ENCODE results near the gene RIMBP2. TPM values are rescaled to one million over a fixed set of nuclear protein-coding genes. Genes with fewer than 3 reads are reported as not detected.

RIMBP2 gene
- total and polyA plus RNA-seq, 2 experiments from 2014 or later, result 0.31 to 0.37 TPM

- ATAC-seq (no peak), DNase-seq (ENCODE audit: low spot score) (no peak)
- no peak overlapping the region for H3K4me3 ChIP-seq
- H3K27me3 ChIP-seq (ENCODE audit: insufficient read depth), result no peaks in the 10 kb centered on the region
- no peaks in the 10 kb centered on the region for H3K4me1 ChIP-seq (ENCODE audit: insufficient read depth)
- H2AFZ ChIP-seq, result no peak overlapping the region
- Mint-ChIP-seq H3K4me3 (no peak overlapping the region), H3K36me3 (ENCODE audit: low read depth) (peaks cover 2% of the 10 kb centered on the region; the same call in 2 of the 3 replicates), H3K9me3 (peaks cover 84% of the 10 kb centered on the region), H3K27me3 (ENCODE audit: insufficient read depth, low read depth, poor library complexity) (peaks cover 3% of the 10 kb centered on the region), H3K4me1 (no peaks in the 10 kb centered on the region), H3K27ac (no peak overlapping the region)
- TF ChIP-seq STAT1 (IDR thresholded peaks at IDR 0.05; ENCODE audit: unreplicated experiment) (no peak), EZH2phosphoT487 (IDR thresholded peaks at IDR 0.05; ENCODE audit: unreplicated experiment) (no peak), NANOG (IDR thresholded peaks at IDR 0.05; ENCODE audit: borderline replicate concordance) (no peak), ZNF331 (CRISPR knock-in tag; IDR thresholded peaks at IDR 0.05; ENCODE audit: low read depth) (no peak), JUNB (IDR thresholded peaks at IDR 0.05; ENCODE audit: unreplicated experiment) (no peak), REST (IDR thresholded peaks at IDR 0.05; ENCODE audit: unreplicated experiment) (no peak), ZNF114 (CRISPR knock-in tag; IDR thresholded peaks at IDR 0.05) (no peak)
- TF ChIP-seq, protein P1, sequence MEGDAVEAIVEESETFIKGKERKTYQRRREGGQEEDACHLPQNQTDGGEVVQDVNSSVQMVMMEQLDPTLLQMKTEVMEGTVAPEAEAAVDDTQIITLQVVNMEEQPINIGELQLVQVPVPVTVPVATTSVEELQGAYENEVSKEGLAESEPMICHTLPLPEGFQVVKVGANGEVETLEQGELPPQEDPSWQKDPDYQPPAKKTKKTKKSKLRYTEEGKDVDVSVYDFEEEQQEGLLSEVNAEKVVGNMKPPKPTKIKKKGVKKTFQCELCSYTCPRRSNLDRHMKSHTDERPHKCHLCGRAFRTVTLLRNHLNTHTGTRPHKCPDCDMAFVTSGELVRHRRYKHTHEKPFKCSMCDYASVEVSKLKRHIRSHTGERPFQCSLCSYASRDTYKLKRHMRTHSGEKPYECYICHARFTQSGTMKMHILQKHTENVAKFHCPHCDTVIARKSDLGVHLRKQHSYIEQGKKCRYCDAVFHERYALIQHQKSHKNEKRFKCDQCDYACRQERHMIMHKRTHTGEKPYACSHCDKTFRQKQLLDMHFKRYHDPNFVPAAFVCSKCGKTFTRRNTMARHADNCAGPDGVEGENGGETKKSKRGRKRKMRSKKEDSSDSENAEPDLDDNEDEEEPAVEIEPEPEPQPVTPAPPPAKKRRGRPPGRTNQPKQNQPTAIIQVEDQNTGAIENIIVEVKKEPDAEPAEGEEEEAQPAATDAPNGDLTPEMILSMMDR (conservative IDR thresholded peaks at IDR 0.05; ENCODE audit: low read depth in 2 of 2), result no peak
- no peaks in the 10 kb centered on the region for H3K9me2 ChIP-seq (ENCODE audit: insufficient read depth)
- no peaks in the 10 kb centered on the region for H3K36me3 ChIP-seq (ENCODE audit: insufficient read depth)
- no peaks in the 10 kb centered on the region for H3F3A ChIP-seq (replicated peaks; ENCODE audit: low read depth)
- no peak overlapping the region for H3K27ac ChIP-seq (ENCODE audit: low read depth)
- H4K20me1 ChIP-seq (replicated peaks; ENCODE audit: insufficient read depth), result no peaks in the 10 kb centered on the region
- no peak overlapping the region for H3K4me2 ChIP-seq
- H3K79me2 ChIP-seq (replicated peaks; ENCODE audit: insufficient read depth), result no peaks in the 10 kb centered on the region
Measured at GRCh38 chr12:130696379-130697100, 19.6 kb downstream of the RIMBP2 start.

DNA sequence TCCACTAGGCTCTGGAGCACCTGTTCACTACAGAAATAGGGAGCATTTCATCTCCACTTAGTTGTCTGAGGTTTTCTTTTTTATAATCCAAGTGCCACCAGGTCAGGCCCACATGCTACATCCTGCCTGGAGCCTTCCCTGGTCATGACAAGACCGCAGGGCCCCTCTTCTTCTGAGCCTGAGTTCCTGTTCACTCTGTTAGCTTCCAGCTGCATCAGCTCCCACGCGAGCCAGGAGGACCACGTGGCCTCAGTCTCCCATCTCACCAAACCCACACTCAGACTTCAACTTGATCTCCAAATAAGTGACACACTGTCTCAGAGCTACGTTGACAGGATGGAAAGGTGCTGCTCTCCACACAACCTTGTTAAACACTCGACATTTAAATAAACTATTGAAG is 21.0 kb downstream of the RIMBP2 start:
- no peaks in the 10 kb centered on the region for H3K9me2 ChIP-seq (ENCODE audit: insufficient read depth)
- H3K36me3 ChIP-seq (ENCODE audit: insufficient read depth), result no peaks in the 10 kb centered on the region
- H3K4me1 ChIP-seq (ENCODE audit: insufficient read depth), result no peaks in the 10 kb centered on the region
- H2AFZ ChIP-seq, result no peak overlapping the region
- H3K9me3 Mint-ChIP-seq, result peaks cover 86% of the 10 kb centered on the region
- no peak overlapping the region for H3K27ac Mint-ChIP-seq
- H3K27ac ChIP-seq (ENCODE audit: low read depth), result no peak overlapping the region
- H3K4me3 Mint-ChIP-seq, result no peak overlapping the region
- peaks cover 3% of the 10 kb centered on the region for H3K27me3 Mint-ChIP-seq (ENCODE audit: insufficient read depth, low read depth, poor library complexity)
- no peak for ATAC-seq
- H3K36me3 Mint-ChIP-seq (ENCODE audit: low read depth), result peaks cover 2% of the 10 kb centered on the region; the same call in 2 of the 3 replicates
- H3K79me2 ChIP-seq (replicated peaks; ENCODE audit: insufficient read depth), result no peaks in the 10 kb centered on the region
- H4K20me1 ChIP-seq (replicated peaks; ENCODE audit: insufficient read depth), result no peaks in the 10 kb centered on the region
- H3K4me3 ChIP-seq, result no peak overlapping the region
- no peak overlapping the region for H3K4me2 ChIP-seq
- DNase-seq (ENCODE audit: low spot score), result no peak
- TF ChIP-seq ZNF331 (CRISPR knock-in tag; IDR thresholded peaks at IDR 0.05; ENCODE audit: low read depth), result no peak
- no peak for TF ChIP-seq EZH2phosphoT487 (IDR thresholded peaks at IDR 0.05; ENCODE audit: unreplicated experiment)
- TF ChIP-seq REST (IDR thresholded peaks at IDR 0.05; ENCODE audit: unreplicated experiment), result no peak
- no peak for TF ChIP-seq STAT1 (IDR thresholded peaks at IDR 0.05; ENCODE audit: unreplicated experiment)
- TF ChIP-seq POLR2AphosphoS5 (IDR thresholded peaks at IDR 0.05; ENCODE audit: low read depth), result no peak
- TF ChIP-seq CREB1 (CRISPR knock-in tag; IDR thresholded peaks at IDR 0.05; ENCODE audit: low read depth), result no peak
- no peaks in the 10 kb centered on the region for H3F3A ChIP-seq (replicated peaks; ENCODE audit: low read depth)
- no peaks in the 10 kb centered on the region for H3K27me3 ChIP-seq (ENCODE audit: insufficient read depth)
- no peaks in the 10 kb centered on the region for H3K4me1 Mint-ChIP-seq
